ENCODE data around the gene PRDM1.

PRDM1 gene

GRCh38 chr6:106118835-106119431 lies 32.8 kb downstream of the PRDM1 start:
- no peak for DNase-seq

GRCh38 chr6:106119546-106119945 lies 33.4 kb downstream of the PRDM1 start:
- no peak for DNase-seq

- DNase-seq, result no peak
These were observed 33.9 kb downstream of the PRDM1 start for GRCh38 chr6:106120006-106120405.

GRCh38 chr6:106120406-106120805 lies 34.3 kb downstream of the PRDM1 start:
- DNase-seq, result no peak

- no peak for DNase-seq
These were observed 36.3 kb downstream of the PRDM1 start for GRCh38 chr6:106122306-106122918.

- no peak for DNase-seq
These were observed 37.0 kb downstream of the PRDM1 start for GRCh38 chr6:106122938-106123656.

- no peak for DNase-seq
These were observed 37.9 kb downstream of the PRDM1 start for GRCh38 chr6:106124015-106124414.

GRCh38 chr6:106124437-106125430 lies 38.6 kb downstream of the PRDM1 start:
- no peak for DNase-seq

- no peak for DNase-seq
These were observed 39.8 kb downstream of the PRDM1 start for GRCh38 chr6:106125925-106126435.

- DNase-seq, result no peak
These were observed 40.3 kb downstream of the PRDM1 start for GRCh38 chr6:106126482-106126881.

- no peak for DNase-seq
These were observed 43.0 kb downstream of the PRDM1 start for GRCh38 chr6:106128981-106129781.

- DNase-seq, result no peak
These were observed 46.1 kb downstream of the PRDM1 start for GRCh38 chr6:106132153-106132698.

- DNase-seq, result no peak
These were observed 46.9 kb downstream of the PRDM1 start for GRCh38 chr6:106133040-106133439.

GRCh38 chr6:106134087-106134770 lies 48.1 kb downstream of the PRDM1 start:
- DNase-seq, result no peak

- no peak for DNase-seq
These were observed 48.9 kb downstream of the PRDM1 start for GRCh38 chr6:106134906-106135634.

GRCh38 chr6:106135911-106136571 lies 49.9 kb downstream of the PRDM1 start:
- DNase-seq, result no peak

GRCh38 chr6:106136845-106137244 lies 50.7 kb downstream of the PRDM1 start:
- DNase-seq, result no peak

GRCh38 chr6:106138151-106138550 lies 52.0 kb downstream of the PRDM1 start:
- DNase-seq, result no peak

- no peak for DNase-seq
These were observed 55.5 kb downstream of the PRDM1 start for GRCh38 chr6:106141441-106142237.

Data from NCI-H774 (cell line).